HepG2 (cell line): Measurements from ENCODE around the gene LASP1. TPM values are rescaled to one million over a fixed set of nuclear protein-coding genes. Genes with fewer than 3 reads are reported as not detected.
A peak's percentile ranks its signal among the peaks of the same experiment; 100 is the strongest.

Experiments used
- BRCA1 ChIP-seq: sonication (generic); formaldehyde crosslinking; IDR thresholded peaks from 2 replicates; pipeline ENCODE4 v1.4.0; 2020; ENCODE audit warnings: missing genetic modification reagents
- ELK4 ChIP-seq: sonication (generic); formaldehyde crosslinking; IDR thresholded peaks from 2 replicates; pipeline ENCODE4 v1.9.0; 2021; ENCODE audit warnings: missing genetic modification reagents, borderline replicate concordance
- EP300 ChIP-seq, 3 experiments: sonication (generic) in 1 of 3; formaldehyde crosslinking in 1 of 3; IDR thresholded peaks; 2 replicates each; pipeline versions ENCODE4 v1.5.1 to v1.6.1; 2011 to 2020; ENCODE audit warnings: low read depth in 2 of 3, low read length in 2 of 3, borderline replicate concordance in 1 of 3, improper control_type of control experiment in 1 of 3, mild to moderate bottlenecking in 1 of 3, missing genetic modification reagents in 1 of 3, moderate library complexity in 1 of 3
- FUBP1 ChIP-seq: sonication (generic); formaldehyde crosslinking; IDR thresholded peaks from 2 replicates; pipeline ENCODE4 v1.5.1; 2020; ENCODE audit warnings: missing genetic modification reagents, mild to moderate bottlenecking, borderline replicate concordance
- RBAK ChIP-seq: sonication (generic); formaldehyde crosslinking; IDR thresholded peaks from 2 replicates; pipeline ENCODE4 v1.5.1; 2020; ENCODE audit warnings: mild to moderate bottlenecking, missing genetic modification reagents
- RELA ChIP-seq: sonication (generic); formaldehyde crosslinking; IDR thresholded peaks from 2 replicates; pipeline ENCODE4 v1.4.0; 2020; ENCODE audit warnings: missing genetic modification reagents
- REPIN1 ChIP-seq: sonication (generic); formaldehyde crosslinking; IDR thresholded peaks from 2 replicates; pipeline ENCODE4 v1.8.0; 2022; ENCODE audit warnings: missing genetic modification reagents, low read depth, mild to moderate bottlenecking, borderline replicate concordance
- ZNF407 ChIP-seq: sonication (generic); formaldehyde crosslinking; IDR thresholded peaks from one replicate; pipeline ENCODE4 v1.5.1; 2020; ENCODE audit warnings: mild to moderate bottlenecking, missing genetic modification reagents; ENCODE audit errors: not compliant biosample characterization
- ZNF850 ChIP-seq: sonication (generic); formaldehyde crosslinking; conservative IDR thresholded peaks from 2 replicates; pipeline ENCODE4 v1.9.0; 2021; ENCODE audit warnings: mild to moderate bottlenecking, missing genetic modification reagents
- polyA plus RNA-seq, 8 experiments: library from polyadenylated mRNA; depleted of rRNA in 3 of 8; stranded (reverse) in 7 of 8; unstranded in 1 of 8; fragments of >200 nt; fragmentation: Illumina TruSeq in 4 of 8; extraction: Trizol in 4 of 8; gene quantifications; 2 replicates each; pipeline versions ENCODE4 v1.2.1 to v1.2.3, GENCODE V29; 2011 to 2016; ENCODE audit warnings: low read depth in 4 of 8, missing spikeins in 1 of 8, mixed read lengths in 1 of 8; ENCODE audit not compliant: insufficient read depth in 1 of 8
- total RNA-seq, 5 experiments: library from RNA; depleted of rRNA; stranded (reverse); fragments of >200 nt; fragmentation: Illumina TruSeq; extraction: Trizol; gene quantifications; 2 replicates each; pipeline ENCODE4 v1.2.3, GENCODE V29; 2016; ENCODE audit warnings: low read depth in 1 of 5

The LASP1 gene
- total and polyA plus RNA-seq, 2 of the 13 experiments (the other 11 are each of a cell fraction or from before 2014, with no cell fraction given) = 70.1 to 97.0 TPM

- TF ChIP-seq ELK4 (CRISPR knock-in tag) (no peak), ZNF407 (CRISPR knock-in tag) (peak; percentile 89), RELA (CRISPR knock-in tag) (no peak), BRCA1 (CRISPR knock-in tag) (no peak), RBAK (CRISPR knock-in tag) (no peak), EP300 (IDR thresholded peaks at IDR 0.05; ENCODE audit: low read depth in 2 of 2, low read length in 2 of 2) (peak in 1 of 2 experiments; percentile 55; a peak in 1 of 4 replicates), EP300 (CRISPR knock-in tag; IDR thresholded peaks at IDR 0.05; ENCODE audit: borderline replicate concordance) (no peak; the same call in 1 of the 2 replicates), REPIN1 (CRISPR knock-in tag) (peak; percentile 59; the same call in 1 of the 2 replicates), ZNF850 (CRISPR knock-in tag) (no peak), FUBP1 (CRISPR knock-in tag) (no peak)
Measured at GRCh38 chr17:38914741-38915638, 45.1 kb downstream of the LASP1 start (continued).
